HEK293 (cell line): ENCODE data around the gene UBL5.

Source experiments
- CTCF ChIP-seq: fragments of 450-650 bp; formaldehyde crosslinking; IDR thresholded peaks from 2 replicates; pipeline ENCODE4 v1.5.1; 2016; ENCODE audit warnings: missing biosample characterization, missing genetic modification characterization
- KLF16 ChIP-seq: fragments of 450-650 bp; formaldehyde crosslinking; IDR thresholded peaks from 2 replicates; pipeline ENCODE4 v1.5.1; 2017; ENCODE audit warnings: missing biosample characterization, missing genetic modification characterization
- PBX3 ChIP-seq: sonication (generic); formaldehyde crosslinking; IDR thresholded peaks from 2 replicates; pipeline ENCODE4 v1.8.1; 2022; ENCODE audit warnings: mild to moderate bottlenecking, moderate library complexity, missing genetic modification reagents
- SP2 ChIP-seq: fragments of 450-650 bp; formaldehyde crosslinking; IDR thresholded peaks from 2 replicates; pipeline ENCODE4 v1.5.1; 2016; ENCODE audit warnings: missing biosample characterization, missing genetic modification characterization
- YY1 ChIP-seq: fragments of 450-650 bp; formaldehyde crosslinking; IDR thresholded peaks from 2 replicates; pipeline ENCODE4 v1.5.1; 2018; ENCODE audit warnings: missing biosample characterization, missing genetic modification characterization
- ZBTB48 ChIP-seq: fragments of 450-650 bp; formaldehyde crosslinking; IDR thresholded peaks from 2 replicates; pipeline ENCODE4 v1.5.1; 2016; ENCODE audit warnings: missing biosample characterization, missing genetic modification characterization
- ZNF114 ChIP-seq: fragments of 450-650 bp; formaldehyde crosslinking; IDR thresholded peaks from 2 replicates; pipeline ENCODE4 v1.5.0; 2017; ENCODE audit warnings: missing biosample characterization, missing genetic modification characterization
- ZNF140 ChIP-seq: fragments of 450-650 bp; formaldehyde crosslinking; IDR thresholded peaks from 2 replicates; pipeline ENCODE4 v1.5.1; 2016; ENCODE audit warnings: missing biosample characterization, missing genetic modification characterization
- ZNF174 ChIP-seq: fragments of 450-650 bp; formaldehyde crosslinking; IDR thresholded peaks from 2 replicates; pipeline ENCODE4 v1.5.0; 2017; ENCODE audit warnings: missing biosample characterization, mild to moderate bottlenecking, missing genetic modification characterization
- ZNF521 ChIP-seq: fragments of 450-650 bp; formaldehyde crosslinking; IDR thresholded peaks from 2 replicates; pipeline ENCODE4 v1.5.1; 2017; ENCODE audit warnings: missing biosample characterization, mild to moderate bottlenecking, missing genetic modification characterization
- ZNF548 ChIP-seq: fragments of 450-650 bp; formaldehyde crosslinking; IDR thresholded peaks from 2 replicates; pipeline ENCODE4 v1.5.1; 2016; ENCODE audit warnings: missing biosample characterization, missing genetic modification characterization
- ZNF776 ChIP-seq: fragments of 450-650 bp; formaldehyde crosslinking; IDR thresholded peaks from 2 replicates; pipeline ENCODE4 v1.5.0; 2017; ENCODE audit warnings: missing biosample characterization, missing genetic modification characterization, borderline replicate concordance

GRCh38 chr19:9858766-9859165 is 31.0 kb downstream of the UBL5 start:
- TF ChIP-seq CTCF (tag by site-specific recombination) (no peak), ZNF521 (no peak), ZNF114 (tag by site-specific recombination) (no peak), SP2 (tag by site-specific recombination) (no peak), PBX3 (CRISPR knock-in tag) (no peak), ZNF140 (tag by site-specific recombination) (no peak), YY1 (tag by site-specific recombination) (no peak), ZNF548 (no peak), ZNF776 (tag by site-specific recombination) (no peak), KLF16 (tag by site-specific recombination) (no peak), ZNF174 (tag by site-specific recombination) (no peak), ZBTB48 (tag by site-specific recombination) (no peak)
